HepG2 (cell line): ENCODE results near the gene TPSAB1. TPM values are rescaled to one million over a fixed set of nuclear protein-coding genes. Genes with fewer than 3 reads are reported as not detected.
A peak's percentile ranks its signal among the peaks of the same experiment; 100 is the strongest.

Source experiments
- ATAC-seq: fragments of 200-7000 bp; cut with Tn5 transposase; 3 replicates; pipeline ENCODE4 v1.9.1; 2020; ENCODE audit warnings: mild to moderate bottlenecking, moderate library complexity
- BruUV-seq: library from RNA; stranded (reverse); fragments of 400-500 nt; replicated peaks from 2 replicates; lab custom pipeline; 2021; lab: Mats Ljungman, UMichigan
- CTCF ChIA-PET: fragments of 300-600 bp; formaldehyde crosslinking; extraction: SDS; loops from one replicate; lab custom pipeline; 2021; ENCODE audit warnings: low total read pairs, inconsistent platforms, low intra/inter-chr PET ratio; lab: Yijun Ruan, JAX
- POLR2A ChIA-PET: fragments of 350-600 bp; sonication (Branson Sonifier 250); formaldehyde crosslinking; loops from one replicate; lab custom pipeline; 2020; ENCODE audit warnings: antibody characterized with exemption, inconsistent platforms; lab: Yijun Ruan, JAX
- DNase-seq: peaks from one replicate; pipeline ENCODE4 v3.0.0-alpha.2; 2015; ENCODE audit warnings: low spot score
- FAIRE-seq: peaks from 3 replicates; lab custom pipeline; 2011; peaks lifted over from hg19 to GRCh38; lab: Jason Lieb, UNC
- H2AFZ ChIP-seq: one replicate; pipeline ENCODE4 v1.6.1; 2011; ENCODE audit warnings: low read length, inconsistent platforms
- H3K27ac ChIP-seq: fragments of 300-600 bp; 3 replicates; pipeline ENCODE4 v1.8.0; 2011; ENCODE audit warnings: mixed run types, mild to moderate bottlenecking, mixed read lengths, low read length, inconsistent platforms; ENCODE audit not compliant: insufficient read depth; ENCODE audit errors: extremely low read length
- H3K27me3 ChIP-seq, 2 experiments: fragments of 200-600 bp in 1 of 2; 2 replicates in 1 of 2; 3 replicates in 1 of 2; pipeline versions ENCODE4 v1.6.0 to v1.8.0; 2011; ENCODE audit warnings: low read length in 2 of 2, mild to moderate bottlenecking in 2 of 2, moderate library complexity in 2 of 2, inconsistent platforms in 1 of 2; ENCODE audit not compliant: insufficient read depth in 2 of 2, control insufficient read depth in 1 of 2
- H3K36me3 ChIP-seq, 2 experiments: fragments of 200-600 bp in 1 of 2; replicated peaks in 1 of 2; 2 replicates in 1 of 2; 3 replicates in 1 of 2; pipeline versions ENCODE4 v1.5.1 to v1.8.0; 2011; ENCODE audit warnings: low read length in 2 of 2, inconsistent platforms in 1 of 2; ENCODE audit not compliant: insufficient read depth in 2 of 2, control insufficient read depth in 1 of 2
- H3K4me1 ChIP-seq: 2 replicates; pipeline ENCODE4 v1.5.1; 2012; ENCODE audit warnings: low read length, inconsistent platforms; ENCODE audit not compliant: insufficient read depth
- H3K4me2 ChIP-seq: 2 replicates; pipeline ENCODE4 v1.6.0; 2011; ENCODE audit warnings: low read depth, low read length, inconsistent platforms
- H3K4me3 ChIP-seq, 3 experiments: fragments of 200-600 bp in 1 of 3; sonication (generic), shearing (Covaris generic) in 1 of 3; replicated peaks in 1 of 3; 2 replicates each; pipeline ENCODE4 v1.5.1; 2011 to 2016; ENCODE audit warnings: low read length in 3 of 3, inconsistent platforms in 2 of 3, low read depth in 2 of 3, mild to moderate bottlenecking in 2 of 3, control low read depth in 1 of 3, mixed read lengths in 1 of 3; ENCODE audit not compliant: insufficient read depth in 1 of 3
- H3K79me2 ChIP-seq: one replicate; pipeline ENCODE4 v1.6.1; 2011; ENCODE audit warnings: low read length, inconsistent platforms; ENCODE audit not compliant: insufficient read depth
- H3K9ac ChIP-seq: 2 replicates; pipeline ENCODE4 v1.6.0; 2011; ENCODE audit warnings: mild to moderate bottlenecking, low read depth, low read length, inconsistent platforms; ENCODE audit not compliant: insufficient read depth
- H3K9me3 ChIP-seq: 2 replicates; pipeline ENCODE4 v1.5.1; 2012; ENCODE audit warnings: mild to moderate bottlenecking, low read length
- H4K20me1 ChIP-seq: 2 replicates; pipeline ENCODE4 v1.6.0; 2011; ENCODE audit warnings: inconsistent platforms, mild to moderate bottlenecking, low read length, moderate library complexity; ENCODE audit not compliant: insufficient read depth
- ADNP ChIP-seq: sonication (generic); formaldehyde crosslinking; IDR thresholded peaks from 2 replicates; pipeline ENCODE4 v1.4.0; 2020; ENCODE audit warnings: missing genetic modification reagents
- HCFC1 ChIP-seq: fragments of 150-350 bp; IDR thresholded peaks from 2 replicates; pipeline ENCODE4 v1.6.1; 2014; ENCODE audit warnings: low read depth, low read length
- THAP11 ChIP-seq: IDR thresholded peaks from 2 replicates; pipeline ENCODE4 v1.6.1; 2016; ENCODE audit warnings: missing biosample characterization, missing genetic modification reagents
- TRAFD1 ChIP-seq: sonication (generic); formaldehyde crosslinking; IDR thresholded peaks from 2 replicates; pipeline ENCODE4 v1.5.1; 2020; ENCODE audit warnings: missing genetic modification reagents, mild to moderate bottlenecking, borderline replicate concordance
- U2AF1 ChIP-seq: fragments of 200-400 bp; formaldehyde crosslinking; optimal IDR thresholded peaks from 2 replicates; pipeline ENCODE3; 2017; ENCODE audit warnings: mild to moderate bottlenecking, low read depth, low read length
- ZNF33A ChIP-seq: sonication (generic); formaldehyde crosslinking; IDR thresholded peaks from 2 replicates; pipeline ENCODE4 v1.5.1; 2020; ENCODE audit warnings: missing genetic modification reagents, mild to moderate bottlenecking, moderate library complexity, borderline replicate concordance
- ZNF737 ChIP-seq: sonication (generic); formaldehyde crosslinking; IDR thresholded peaks from 2 replicates; pipeline ENCODE4 v1.5.0; 2020; ENCODE audit warnings: missing genetic modification reagents, mild to moderate bottlenecking, borderline replicate concordance
- ZNF777 ChIP-seq: sonication (generic); formaldehyde crosslinking; IDR thresholded peaks from 2 replicates; pipeline ENCODE4 v1.4.0; 2020; ENCODE audit warnings: missing genetic modification reagents
- ZSCAN22 ChIP-seq: sonication (generic); formaldehyde crosslinking; IDR thresholded peaks from 2 replicates; pipeline ENCODE4 v1.4.0; 2020; ENCODE audit warnings: mild to moderate bottlenecking, missing genetic modification reagents
- WGBS: methylation state at CpG from one replicate; pipeline ENCODE4 v1.1.6; 2017; ENCODE audit warnings: low lambda C conversion rate; 5-methylcytosine and 5-hydroxymethylcytosine counted together
- in situ Hi-C: cut with HindIII; loops from 2 replicates; pipeline ENCODE4 v1.10.0; 2017; ENCODE audit warnings: low pct_unique_long_range_greater_than_20kb; ENCODE audit not compliant: extremely low pct_ligation_motif_present
- intact Hi-C: fragments of 100-400 bp; cut with micrococcal nuclease; formaldehyde crosslinking; loops from one replicate; pipeline ENCODE4 v1.10.0; 2022; ENCODE audit not compliant: unreplicated experiment
- polyA plus RNA-seq, 8 experiments: library from polyadenylated mRNA; depleted of rRNA in 3 of 8; stranded (reverse) in 7 of 8; unstranded in 1 of 8; fragments of >200 nt; fragmentation: Illumina TruSeq in 4 of 8; extraction: Trizol in 4 of 8; gene quantifications; 2 replicates each; pipeline versions ENCODE4 v1.2.1 to v1.2.3, GENCODE V29; 2011 to 2016; ENCODE audit warnings: low read depth in 4 of 8, missing spikeins in 1 of 8, mixed read lengths in 1 of 8; ENCODE audit not compliant: insufficient read depth in 1 of 8
- total RNA-seq, 5 experiments: library from RNA; depleted of rRNA; stranded (reverse); fragments of >200 nt; fragmentation: Illumina TruSeq; extraction: Trizol; gene quantifications; 2 replicates each; pipeline ENCODE4 v1.2.3, GENCODE V29; 2016; ENCODE audit warnings: low read depth in 1 of 5
- TF ChIP-seq, protein P1 (sequence below): sonication (generic); formaldehyde crosslinking; IDR thresholded peaks from 2 replicates; pipeline ENCODE4 v1.9.0; 2022; ENCODE audit warnings: missing genetic modification reagents, mild to moderate bottlenecking, borderline replicate concordance
- TF ChIP-seq, protein P2 (sequence below): sonication (generic); formaldehyde crosslinking; IDR thresholded peaks from 2 replicates; pipeline ENCODE4 v1.8.0; 2022; ENCODE audit warnings: missing genetic modification reagents, low read depth, mild to moderate bottlenecking, borderline replicate concordance

Gene TPSAB1
- total and polyA plus RNA-seq, 2 of the 13 experiments (the other 11 are each of a cell fraction or from before 2014, with no cell fraction given) = 0.12 TPM; not detected in 1

- H3K27me3 ChIP-seq = peaks cover 0 to 11% of the 10 kb centered on the region in 2 experiments; a peak in 2 of 5 replicates
- H2AFZ ChIP-seq = no peak overlapping the region
- no peaks in the 10 kb centered on the region for H3K4me1 ChIP-seq
- H4K20me1 ChIP-seq = no peaks in the 10 kb centered on the region
- 19% methylated on average over 5 of the region's 9 CpGs for WGBS
- ChIA-PET CTCF (no interaction called here), POLR2A (interaction anchor here (0.6 kb wide), 1 partner anchor 19 kb away, joined by 4 read pairs; the partner anchor contains the start of gene TPSG1)
- no TSS peak for BruUV-seq
- H3K9ac ChIP-seq = no peak overlapping the region
- no peak overlapping the region for H3K4me3 ChIP-seq
- H3K9me3 ChIP-seq = no peaks in the 10 kb centered on the region
- in situ Hi-C loops = loop anchor here (25.0 kb wide), 1 partner anchor 394 kb away; the partner anchor contains the start of gene GNG13
- H3K4me2 ChIP-seq = no peak overlapping the region
- H3K79me2 ChIP-seq = no peaks in the 10 kb centered on the region
- TF ChIP-seq ZSCAN22 (CRISPR knock-in tag) (peak; percentile 49; the same call in 1 of the 2 replicates), ZNF777 (no peak), HCFC1 (no peak), ZNF737 (no peak)
- intact Hi-C loops = no loop called here
- peak; percentile 8; the same call in 2 of the 3 replicates for ATAC-seq
- peak; percentile 23 for DNase-seq
- no peak overlapping the region for H3K27ac ChIP-seq
- no peaks in the 10 kb centered on the region for H3K36me3 ChIP-seq
- no peak for FAIRE-seq
Observed at GRCh38 chr16:1206326-1206725, 34.2 kb upstream of the TPSAB1 start.

GRCh38 chr16:1206786-1207185 is 33.7 kb upstream of the TPSAB1 start:
- in situ Hi-C loops = loop anchor here (25.0 kb wide), 1 partner anchor 394 kb away; the partner anchor contains the start of gene GNG13
- ChIA-PET POLR2A (interaction anchor here (0.6 kb wide), 1 partner anchor 18 kb away, joined by 4 read pairs; the partner anchor contains the start of gene TPSG1), CTCF (no interaction called here)
- no peak overlapping the region for H3K4me2 ChIP-seq
- H3K9ac ChIP-seq = no peak overlapping the region
- peaks cover 0 to 11% of the 10 kb centered on the region in 2 experiments; a peak in 2 of 5 replicates for H3K27me3 ChIP-seq
- intact Hi-C loops = no loop called here
- H3K9me3 ChIP-seq = no peaks in the 10 kb centered on the region
- no peaks in the 10 kb centered on the region for H3K79me2 ChIP-seq
- H3K4me3 ChIP-seq = no peak overlapping the region
- H3K4me1 ChIP-seq = no peaks in the 10 kb centered on the region
- TF ChIP-seq, protein P1, sequence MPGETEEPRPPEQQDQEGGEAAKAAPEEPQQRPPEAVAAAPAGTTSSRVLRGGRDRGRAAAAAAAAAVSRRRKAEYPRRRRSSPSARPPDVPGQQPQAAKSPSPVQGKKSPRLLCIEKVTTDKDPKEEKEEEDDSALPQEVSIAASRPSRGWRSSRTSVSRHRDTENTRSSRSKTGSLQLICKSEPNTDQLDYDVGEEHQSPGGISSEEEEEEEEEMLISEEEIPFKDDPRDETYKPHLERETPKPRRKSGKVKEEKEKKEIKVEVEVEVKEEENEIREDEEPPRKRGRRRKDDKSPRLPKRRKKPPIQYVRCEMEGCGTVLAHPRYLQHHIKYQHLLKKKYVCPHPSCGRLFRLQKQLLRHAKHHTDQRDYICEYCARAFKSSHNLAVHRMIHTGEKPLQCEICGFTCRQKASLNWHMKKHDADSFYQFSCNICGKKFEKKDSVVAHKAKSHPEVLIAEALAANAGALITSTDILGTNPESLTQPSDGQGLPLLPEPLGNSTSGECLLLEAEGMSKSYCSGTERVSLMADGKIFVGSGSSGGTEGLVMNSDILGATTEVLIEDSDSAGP (CRISPR knock-in tag) = no peak
- TF ChIP-seq ADNP (CRISPR knock-in tag) = no peak
- no peak for TF ChIP-seq TRAFD1 (CRISPR knock-in tag)
- no peak for TF ChIP-seq U2AF1
- no peak for TF ChIP-seq THAP11 (CRISPR knock-in tag)
- TF ChIP-seq ZNF33A (CRISPR knock-in tag) = no peak
- TF ChIP-seq, protein P2, sequence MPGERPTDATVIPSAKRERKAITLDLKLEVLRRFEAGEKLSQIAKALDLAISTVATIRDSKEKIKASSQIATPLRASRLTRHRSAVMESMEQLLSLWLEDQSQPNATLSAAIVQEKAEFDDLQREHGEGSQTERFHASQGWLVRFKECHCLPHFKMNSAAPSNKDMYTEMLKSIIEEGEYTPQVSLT (CRISPR knock-in tag) = no peak
- no TSS peak for BruUV-seq
- no peak overlapping the region for H2AFZ ChIP-seq
- WGBS = 54% methylated on average over 14 of the region's 16 CpGs
- H3K27ac ChIP-seq = no peak overlapping the region
- DNase-seq (no peak), FAIRE-seq (no peak), ATAC-seq (no peak)
- H4K20me1 ChIP-seq = no peaks in the 10 kb centered on the region
- H3K36me3 ChIP-seq = no peaks in the 10 kb centered on the region
